Type B pancreatic cell (in vitro differentiated cells): Measurements from ENCODE around the gene TM9SF1. TPM values are rescaled to one million over a fixed set of nuclear protein-coding genes. Genes with fewer than 3 reads are reported as not detected.

ENCODE experiments used
- DNase-seq: peaks from one replicate; pipeline ENCODE4 v3.0.0; 2021; ENCODE audit warnings: mixed read lengths; ENCODE audit not compliant: unreplicated experiment; ENCODE audit errors: extremely low spot score
- H3K27ac Mint-ChIP-seq: 2 replicates; pipeline ENCODE4 v1.8.0; 2021; ENCODE audit warnings: mild to moderate bottlenecking, mixed read lengths
- H3K27me3 Mint-ChIP-seq: 2 replicates; pipeline ENCODE4 v1.8.0; 2021; ENCODE audit warnings: mixed read lengths
- H3K36me3 Mint-ChIP-seq: 2 replicates; pipeline ENCODE4 v1.8.0; 2021; ENCODE audit warnings: mixed read lengths
- H3K4me1 Mint-ChIP-seq: one replicate; pipeline ENCODE4 v1.8.0; 2021; ENCODE audit warnings: mixed read lengths; ENCODE audit not compliant: unreplicated experiment
- H3K4me3 Mint-ChIP-seq: 2 replicates; pipeline ENCODE4 v1.8.0; 2021; ENCODE audit warnings: mild to moderate bottlenecking, mixed read lengths
- H3K9me3 Mint-ChIP-seq: 2 replicates; pipeline ENCODE4 v1.8.0; 2021; ENCODE audit warnings: mixed read lengths
- CTCF ChIP-seq: fragments of 200-600 bp; sonication (generic); conservative IDR thresholded peaks from 2 replicates; pipeline ENCODE4 v1.5.0; 2021; ENCODE audit warnings: antibody characterized with exemption, mild to moderate bottlenecking
- total RNA-seq: library from RNA; stranded (reverse); gene quantifications from 2 replicates; pipeline ENCODE4 v1.2.1, GENCODE V29; 2021; ENCODE audit warnings: low replicate concordance

The TM9SF1 gene
- total RNA-seq, 1 donor from 2014 or later: 50.5 TPM

- no peaks in the 10 kb centered on the region for H3K27me3 Mint-ChIP-seq
- H3K27ac Mint-ChIP-seq: peak overlapping the region; percentile 98
- no peaks in the 10 kb centered on the region for H3K9me3 Mint-ChIP-seq
- peaks cover 17% of the 10 kb centered on the region for H3K36me3 Mint-ChIP-seq
- no peak for TF ChIP-seq CTCF
- no peak for DNase-seq
- peaks cover 19% of the 10 kb centered on the region for H3K4me1 Mint-ChIP-seq
- H3K4me3 Mint-ChIP-seq: peak overlapping the region; percentile 98
Observed at GRCh38 chr14:24162093-24162492, 33.1 kb downstream of the TM9SF1 start.

- no peaks in the 10 kb centered on the region for H3K27me3 Mint-ChIP-seq
- DNase-seq: peak; percentile 96
- H3K36me3 Mint-ChIP-seq: peaks cover 22% of the 10 kb centered on the region
Observed at GRCh38 chr14:24160850-24161804, 34.1 kb downstream of the TM9SF1 start, which contains the start of gene IRF9. TSS of gene IRF9 (plus strand) at chr14:24161265. CDS start at chr14:24162145, 880 bp downstream.

GRCh38 chr14:24160499-24160849 lies 34.8 kb downstream of the TM9SF1 start:
- H3K27me3 Mint-ChIP-seq: no peaks in the 10 kb centered on the region
- no peak for DNase-seq
- peaks cover 28% of the 10 kb centered on the region for H3K36me3 Mint-ChIP-seq
- peaks cover 19% of the 10 kb centered on the region for H3K4me1 Mint-ChIP-seq
- no peak for TF ChIP-seq CTCF
- H3K4me3 Mint-ChIP-seq: peak overlapping the region; percentile 8
- peak overlapping the region; percentile 98 for H3K27ac Mint-ChIP-seq
- H3K9me3 Mint-ChIP-seq: no peaks in the 10 kb centered on the region

More at GRCh38 chr14:24160850-24161804, 34.1 kb downstream of the TM9SF1 start, which contains the start of gene IRF9:
- Mint-ChIP-seq H3K4me1 (peaks cover 19% of the 10 kb centered on the region), H3K4me3 (peak within 1 kb of the TSS; percentile 98), H3K27ac (peak within 1 kb of the TSS; percentile 98), H3K9me3 (no peaks in the 10 kb centered on the region)
- TF ChIP-seq CTCF: peak; percentile 99

- H3K4me1 Mint-ChIP-seq: peaks cover 19% of the 10 kb centered on the region
- TF ChIP-seq CTCF: no peak
- no peak for DNase-seq
- H3K9me3 Mint-ChIP-seq: no peaks in the 10 kb centered on the region
- no peaks in the 10 kb centered on the region for H3K27me3 Mint-ChIP-seq
- peak overlapping the region; percentile 27 for H3K27ac Mint-ChIP-seq
- H3K4me3 Mint-ChIP-seq: peak overlapping the region; percentile 8
- peaks cover 27% of the 10 kb centered on the region for H3K36me3 Mint-ChIP-seq
Observed at GRCh38 chr14:24159777-24160498, 35.3 kb downstream of the TM9SF1 start.

- no peak overlapping the region for H3K4me3 Mint-ChIP-seq
- peaks cover 15% of the 10 kb centered on the region for H3K4me1 Mint-ChIP-seq
- no peak overlapping the region for H3K27ac Mint-ChIP-seq
- H3K27me3 Mint-ChIP-seq: no peaks in the 10 kb centered on the region
- no peaks in the 10 kb centered on the region for H3K9me3 Mint-ChIP-seq
- DNase-seq: no peak
- peaks cover 26% of the 10 kb centered on the region for H3K36me3 Mint-ChIP-seq
- TF ChIP-seq CTCF: no peak
Observed at GRCh38 chr14:24157331-24157730, 37.9 kb downstream of the TM9SF1 start.
